Measurements from ENCODE around the gene TICRR. TPM values are rescaled to one million over a fixed set of nuclear protein-coding genes. Genes with fewer than 3 reads are reported as not detected.

Gene TICRR
- total and polyA plus RNA-seq, 7 donors, result 0.14 to 3.5 (median 0.42) TPM; not detected in 3

DNA sequence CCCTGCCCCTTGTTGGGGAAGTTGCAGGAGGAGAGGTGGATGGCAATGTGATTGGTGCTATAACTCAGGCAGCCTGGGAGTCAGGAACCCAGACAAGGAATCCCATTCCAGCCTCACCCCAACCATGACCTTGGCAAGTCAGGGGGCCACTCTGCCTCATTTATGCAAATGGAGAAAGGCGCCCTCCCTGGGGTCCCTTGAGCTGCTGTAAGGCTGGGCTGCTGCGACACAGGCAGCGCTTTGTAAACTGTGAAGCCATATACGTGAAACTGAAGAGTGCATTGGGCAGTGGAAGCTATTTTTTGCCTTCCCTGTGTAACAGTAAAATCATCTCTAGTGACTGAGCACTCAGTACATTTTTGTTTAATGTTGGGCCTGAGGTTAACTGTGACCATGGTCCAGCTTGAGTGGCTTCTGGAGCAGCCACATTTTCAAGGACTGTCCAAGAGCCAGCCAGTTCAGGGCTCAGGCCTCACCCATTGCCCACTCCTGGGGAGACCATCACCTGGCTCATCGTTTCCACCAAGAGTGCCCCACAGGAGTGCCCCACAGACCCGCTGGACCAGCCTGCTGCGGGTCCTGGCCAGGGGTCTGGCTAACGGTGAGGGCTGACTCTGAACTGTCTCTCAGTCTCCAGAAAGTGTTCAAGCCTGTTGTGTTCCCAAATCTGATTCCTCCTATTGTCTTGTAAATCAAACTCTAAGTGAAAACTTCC, 52.1 kb downstream of the TICRR start:
- Histone ChIP-seq H3K9me3 (no peaks in the 10 kb centered on the region), H3K4me1 (no peaks in the 10 kb centered on the region), H3K36me3 (peaks cover 20 to 70% (median 37%) of the 10 kb centered on the region in 4 donors), H3K4me3 (no peak overlapping the region), H3K27me3 (no peaks in the 10 kb centered on the region), H3K27ac (no peak overlapping the region)
- whole genome bisulfite sequencing, 2 donors, result 96% methylated on average over 8 of the region's 8 CpGs
- no peak for DNase-seq
- TF ChIP-seq POLR2AphosphoS5 (IDR thresholded peaks at IDR 0.05) (no peak), CTCF (IDR thresholded peaks at IDR 0.05) (no peak), EP300 (IDR thresholded peaks at IDR 0.05) (no peak), POLR2A (IDR thresholded peaks at IDR 0.05) (no peak)
- intact Hi-C loops (cut with DNase I), result no loop called here

- TF ChIP-seq POLR2AphosphoS5 (IDR thresholded peaks at IDR 0.05) (no peak), EP300 (IDR thresholded peaks at IDR 0.05) (no peak), CTCF (IDR thresholded peaks at IDR 0.05) (no peak), POLR2A (IDR thresholded peaks at IDR 0.05) (no peak)
- 89 to 93% methylated on average over 21 of the region's 21 CpGs for WGBS, 2 donors
- Histone ChIP-seq H3K9me3 (no peaks in the 10 kb centered on the region), H3K27ac (no peak overlapping the region), H3K4me1 (no peaks in the 10 kb centered on the region), H3K27me3 (no peaks in the 10 kb centered on the region), H3K36me3 (peaks cover 20 to 79% (median 41%) of the 10 kb centered on the region in 4 donors), H3K4me3 (no peak overlapping the region)
- intact Hi-C loops (cut with DNase I), result no loop called here
- no peak for DNase-seq
Measured at GRCh38 chr15:89628301-89628700, 53.0 kb downstream of the TICRR start.

- Histone ChIP-seq H3K27ac (no peak overlapping the region), H3K4me3 (no peak overlapping the region), H3K9me3 (no peaks in the 10 kb centered on the region), H3K4me1 (no peaks in the 10 kb centered on the region), H3K36me3 (peaks cover 20 to 87% (median 43%) of the 10 kb centered on the region in 4 donors), H3K27me3 (no peaks in the 10 kb centered on the region)
- WGBS, 2 donors, result 94% methylated on average over 30 of the region's 30 CpGs
- TF ChIP-seq EP300 (IDR thresholded peaks at IDR 0.05), result no peak
- no peak for TF ChIP-seq CTCF (IDR thresholded peaks at IDR 0.05)
- no peak for TF ChIP-seq POLR2AphosphoS5 (IDR thresholded peaks at IDR 0.05)
- TF ChIP-seq POLR2A (IDR thresholded peaks at IDR 0.05), result no peak
- intact Hi-C loops (cut with DNase I), result no loop called here
- no peak for DNase-seq
Measured at GRCh38 chr15:89628806-89629715, 53.8 kb downstream of the TICRR start.

GRCh38 chr15:89629829-89630228, 54.6 kb downstream of the TICRR start:
- Histone ChIP-seq H3K4me3 (no peak overlapping the region), H3K36me3 (peaks cover 20 to 87% (median 43%) of the 10 kb centered on the region in 4 donors), H3K4me1 (no peaks in the 10 kb centered on the region), H3K9me3 (no peaks in the 10 kb centered on the region), H3K27me3 (no peaks in the 10 kb centered on the region), H3K27ac (no peak overlapping the region)
- DNase-seq, result no peak
- intact Hi-C loops (cut with DNase I), result no loop called here
- TF ChIP-seq CTCF (IDR thresholded peaks at IDR 0.05) (no peak), POLR2AphosphoS5 (IDR thresholded peaks at IDR 0.05) (no peak), POLR2A (IDR thresholded peaks at IDR 0.05) (no peak), EP300 (IDR thresholded peaks at IDR 0.05) (no peak)
- 96 to 97% methylated on average over 5 of the region's 5 CpGs for WGBS, 2 donors
